ENCODE results near the gene TMED8.

TMED8 gene

DNA sequence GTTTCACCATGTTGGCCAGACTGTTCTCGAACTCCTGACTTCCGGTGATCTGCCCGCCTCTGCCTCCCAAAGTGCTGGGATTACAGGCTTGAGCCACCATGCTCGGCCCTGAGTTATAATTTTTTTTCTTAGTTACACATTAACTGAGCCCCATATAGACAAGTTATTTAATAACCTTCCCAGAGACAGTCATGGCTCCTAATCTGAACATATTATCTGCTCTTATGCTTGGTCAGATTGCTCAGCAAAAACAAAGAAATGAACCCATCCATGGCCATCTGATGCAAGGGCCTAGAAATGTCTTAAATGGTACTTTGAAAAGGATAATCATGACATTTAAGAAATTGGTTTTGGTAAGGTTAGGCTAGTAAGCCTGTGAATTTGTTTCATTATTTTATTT, 13.3 kb upstream of the TMED8 start:
- H3K27ac ChIP-seq (ENCODE audit: extremely low read depth, low read depth, low read length) = no peak overlapping the region
- H3K4me1 ChIP-seq (ENCODE audit: control insufficient read depth, insufficient read depth, low read length) = no peaks in the 10 kb centered on the region
- ChIA-PET POLR2A (no interaction called here), CTCF (interaction anchor here (0.6 to 1.2 kb wide), 2 partner anchors 15 to 69 kb away, joined by 3 read pairs; no protein-coding TSS in a partner anchor)
- TF ChIP-seq, protein P1, sequence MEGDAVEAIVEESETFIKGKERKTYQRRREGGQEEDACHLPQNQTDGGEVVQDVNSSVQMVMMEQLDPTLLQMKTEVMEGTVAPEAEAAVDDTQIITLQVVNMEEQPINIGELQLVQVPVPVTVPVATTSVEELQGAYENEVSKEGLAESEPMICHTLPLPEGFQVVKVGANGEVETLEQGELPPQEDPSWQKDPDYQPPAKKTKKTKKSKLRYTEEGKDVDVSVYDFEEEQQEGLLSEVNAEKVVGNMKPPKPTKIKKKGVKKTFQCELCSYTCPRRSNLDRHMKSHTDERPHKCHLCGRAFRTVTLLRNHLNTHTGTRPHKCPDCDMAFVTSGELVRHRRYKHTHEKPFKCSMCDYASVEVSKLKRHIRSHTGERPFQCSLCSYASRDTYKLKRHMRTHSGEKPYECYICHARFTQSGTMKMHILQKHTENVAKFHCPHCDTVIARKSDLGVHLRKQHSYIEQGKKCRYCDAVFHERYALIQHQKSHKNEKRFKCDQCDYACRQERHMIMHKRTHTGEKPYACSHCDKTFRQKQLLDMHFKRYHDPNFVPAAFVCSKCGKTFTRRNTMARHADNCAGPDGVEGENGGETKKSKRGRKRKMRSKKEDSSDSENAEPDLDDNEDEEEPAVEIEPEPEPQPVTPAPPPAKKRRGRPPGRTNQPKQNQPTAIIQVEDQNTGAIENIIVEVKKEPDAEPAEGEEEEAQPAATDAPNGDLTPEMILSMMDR (tag by site-specific recombination; IDR thresholded peaks at IDR 0.05) = no peak
- TF ChIP-seq, protein P2, sequence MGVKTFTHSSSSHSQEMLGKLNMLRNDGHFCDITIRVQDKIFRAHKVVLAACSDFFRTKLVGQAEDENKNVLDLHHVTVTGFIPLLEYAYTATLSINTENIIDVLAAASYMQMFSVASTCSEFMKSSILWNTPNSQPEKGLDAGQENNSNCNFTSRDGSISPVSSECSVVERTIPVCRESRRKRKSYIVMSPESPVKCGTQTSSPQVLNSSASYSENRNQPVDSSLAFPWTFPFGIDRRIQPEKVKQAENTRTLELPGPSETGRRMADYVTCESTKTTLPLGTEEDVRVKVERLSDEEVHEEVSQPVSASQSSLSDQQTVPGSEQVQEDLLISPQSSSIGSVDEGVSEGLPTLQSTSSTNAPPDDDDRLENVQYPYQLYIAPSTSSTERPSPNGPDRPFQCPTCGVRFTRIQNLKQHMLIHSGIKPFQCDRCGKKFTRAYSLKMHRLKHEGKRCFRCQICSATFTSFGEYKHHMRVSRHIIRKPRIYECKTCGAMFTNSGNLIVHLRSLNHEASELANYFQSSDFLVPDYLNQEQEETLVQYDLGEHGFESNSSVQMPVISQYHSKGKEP (tag by site-specific recombination; IDR thresholded peaks at IDR 0.05) = no peak
- TF ChIP-seq ZNF302 (tag by site-specific recombination; IDR thresholded peaks at IDR 0.05; ENCODE audit: low read depth) = no peak
- no peak overlapping the region for H3K4me3 ChIP-seq (ENCODE audit: low read depth, low read length)
- peaks cover 0 to 3% of the 10 kb centered on the region in 2 experiments; a peak in 1 of 3 replicates for H3K36me3 ChIP-seq (ENCODE audit: control insufficient read depth in 2 of 2, insufficient read depth in 1 of 2, low read length in 2 of 2)
- H3K9me3 ChIP-seq (ENCODE audit: control insufficient read depth, insufficient read depth, low read depth, low read length) = no peaks in the 10 kb centered on the region

GRCh38 chr14:77378701-77379100, 1.8 kb upstream of the TMED8 start:
- CTCF ChIA-PET = no interaction called here
- Histone ChIP-seq H3K9me3 (ENCODE audit: control insufficient read depth, insufficient read depth, low read depth, low read length) (no peaks in the 10 kb centered on the region), H3K27ac (ENCODE audit: extremely low read depth, low read depth, low read length) (no peak overlapping the region), H3K4me3 (ENCODE audit: low read depth, low read length) (no peak overlapping the region), H3K4me1 (ENCODE audit: control insufficient read depth, insufficient read depth, low read length) (peaks cover 16% of the 10 kb centered on the region), H3K36me3 (ENCODE audit: control insufficient read depth in 2 of 2, insufficient read depth in 1 of 2, low read length in 2 of 2) (no peaks in the 10 kb centered on the region)
- POLR2A ChIA-PET = interaction anchor here (0.6 kb wide), 1 partner anchor 1206 kb away, joined by 10 read pairs; no protein-coding TSS in a partner anchor
- no peak for TF ChIP-seq ZNF239 (tag by site-specific recombination; IDR thresholded peaks at IDR 0.05)
- no peak for TF ChIP-seq SCRT2 (tag by site-specific recombination; IDR thresholded peaks at IDR 0.05)
- TF ChIP-seq, protein P3, sequence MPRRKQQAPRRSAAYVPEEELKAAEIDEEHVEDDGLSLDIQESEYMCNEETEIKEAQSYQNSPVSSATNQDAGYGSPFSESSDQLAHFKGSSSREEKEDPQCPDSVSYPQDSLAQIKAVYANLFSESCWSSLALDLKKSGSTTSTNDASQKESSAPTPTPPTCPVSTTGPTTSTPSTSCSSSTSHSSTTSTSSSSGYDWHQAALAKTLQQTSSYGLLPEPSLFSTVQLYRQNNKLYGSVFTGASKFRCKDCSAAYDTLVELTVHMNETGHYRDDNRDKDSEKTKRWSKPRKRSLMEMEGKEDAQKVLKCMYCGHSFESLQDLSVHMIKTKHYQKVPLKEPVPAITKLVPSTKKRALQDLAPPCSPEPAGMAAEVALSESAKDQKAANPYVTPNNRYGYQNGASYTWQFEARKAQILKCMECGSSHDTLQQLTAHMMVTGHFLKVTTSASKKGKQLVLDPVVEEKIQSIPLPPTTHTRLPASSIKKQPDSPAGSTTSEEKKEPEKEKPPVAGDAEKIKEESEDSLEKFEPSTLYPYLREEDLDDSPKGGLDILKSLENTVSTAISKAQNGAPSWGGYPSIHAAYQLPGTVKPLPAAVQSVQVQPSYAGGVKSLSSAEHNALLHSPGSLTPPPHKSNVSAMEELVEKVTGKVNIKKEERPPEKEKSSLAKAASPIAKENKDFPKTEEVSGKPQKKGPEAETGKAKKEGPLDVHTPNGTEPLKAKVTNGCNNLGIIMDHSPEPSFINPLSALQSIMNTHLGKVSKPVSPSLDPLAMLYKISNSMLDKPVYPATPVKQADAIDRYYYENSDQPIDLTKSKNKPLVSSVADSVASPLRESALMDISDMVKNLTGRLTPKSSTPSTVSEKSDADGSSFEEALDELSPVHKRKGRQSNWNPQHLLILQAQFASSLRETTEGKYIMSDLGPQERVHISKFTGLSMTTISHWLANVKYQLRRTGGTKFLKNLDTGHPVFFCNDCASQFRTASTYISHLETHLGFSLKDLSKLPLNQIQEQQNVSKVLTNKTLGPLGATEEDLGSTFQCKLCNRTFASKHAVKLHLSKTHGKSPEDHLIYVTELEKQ (tag by site-specific recombination; IDR thresholded peaks at IDR 0.05; ENCODE audit: borderline replicate concordance) = no peak
- no peak for TF ChIP-seq ZBTB11 (tag by site-specific recombination; conservative IDR thresholded peaks at IDR 0.05; ENCODE audit: low read depth)
- no peak for TF ChIP-seq ZNF121 (tag by site-specific recombination; IDR thresholded peaks at IDR 0.05)
- TF ChIP-seq, protein P4, sequence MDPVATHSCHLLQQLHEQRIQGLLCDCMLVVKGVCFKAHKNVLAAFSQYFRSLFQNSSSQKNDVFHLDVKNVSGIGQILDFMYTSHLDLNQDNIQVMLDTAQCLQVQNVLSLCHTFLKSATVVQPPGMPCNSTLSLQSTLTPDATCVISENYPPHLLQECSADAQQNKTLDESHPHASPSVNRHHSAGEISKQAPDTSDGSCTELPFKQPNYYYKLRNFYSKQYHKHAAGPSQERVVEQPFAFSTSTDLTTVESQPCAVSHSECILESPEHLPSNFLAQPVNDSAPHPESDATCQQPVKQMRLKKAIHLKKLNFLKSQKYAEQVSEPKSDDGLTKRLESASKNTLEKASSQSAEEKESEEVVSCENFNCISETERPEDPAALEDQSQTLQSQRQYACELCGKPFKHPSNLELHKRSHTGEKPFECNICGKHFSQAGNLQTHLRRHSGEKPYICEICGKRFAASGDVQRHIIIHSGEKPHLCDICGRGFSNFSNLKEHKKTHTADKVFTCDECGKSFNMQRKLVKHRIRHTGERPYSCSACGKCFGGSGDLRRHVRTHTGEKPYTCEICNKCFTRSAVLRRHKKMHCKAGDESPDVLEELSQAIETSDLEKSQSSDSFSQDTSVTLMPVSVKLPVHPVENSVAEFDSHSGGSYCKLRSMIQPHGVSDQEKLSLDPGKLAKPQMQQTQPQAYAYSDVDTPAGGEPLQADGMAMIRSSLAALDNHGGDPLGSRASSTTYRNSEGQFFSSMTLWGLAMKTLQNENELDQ (tag by site-specific recombination; IDR thresholded peaks at IDR 0.05; ENCODE audit: low read depth) = no peak
- TF ChIP-seq OSR2 (tag by site-specific recombination; IDR thresholded peaks at IDR 0.05) = no peak
- no peak for TF ChIP-seq ZNF521 (tag by site-specific recombination; IDR thresholded peaks at IDR 0.05)
- TF ChIP-seq, protein P5, sequence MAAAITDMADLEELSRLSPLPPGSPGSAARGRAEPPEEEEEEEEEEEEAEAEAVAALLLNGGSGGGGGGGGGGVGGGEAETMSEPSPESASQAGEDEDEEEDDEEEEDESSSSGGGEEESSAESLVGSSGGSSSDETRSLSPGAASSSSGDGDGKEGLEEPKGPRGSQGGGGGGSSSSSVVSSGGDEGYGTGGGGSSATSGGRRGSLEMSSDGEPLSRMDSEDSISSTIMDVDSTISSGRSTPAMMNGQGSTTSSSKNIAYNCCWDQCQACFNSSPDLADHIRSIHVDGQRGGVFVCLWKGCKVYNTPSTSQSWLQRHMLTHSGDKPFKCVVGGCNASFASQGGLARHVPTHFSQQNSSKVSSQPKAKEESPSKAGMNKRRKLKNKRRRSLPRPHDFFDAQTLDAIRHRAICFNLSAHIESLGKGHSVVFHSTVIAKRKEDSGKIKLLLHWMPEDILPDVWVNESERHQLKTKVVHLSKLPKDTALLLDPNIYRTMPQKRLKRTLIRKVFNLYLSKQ (tag by site-specific recombination; IDR thresholded peaks at IDR 0.05; ENCODE audit: borderline replicate concordance) = no peak
- TF ChIP-seq ZNF704 (tag by site-specific recombination; IDR thresholded peaks at IDR 0.05) = no peak
- TF ChIP-seq ZNF311 (tag by site-specific recombination; IDR thresholded peaks at IDR 0.05; ENCODE audit: borderline replicate concordance) = no peak
- TF ChIP-seq ZNF747 (tag by site-specific recombination; IDR thresholded peaks at IDR 0.05) = no peak
- TF ChIP-seq ZNF248 (tag by site-specific recombination; IDR thresholded peaks at IDR 0.05) = no peak
- TF ChIP-seq ZNF362 (tag by site-specific recombination; IDR thresholded peaks at IDR 0.05) = no peak
